Measurements from ENCODE around the gene NUMA1. TPM values are rescaled to one million over a fixed set of nuclear protein-coding genes. Genes with fewer than 3 reads are reported as not detected.

NUMA1 gene
- polyA plus RNA-seq, 10 donors: 135 to 197 (median 155) TPM

GRCh38 chr11:72103754-72104167 lies 23.4 kb upstream of the NUMA1 start:
- no peak for DNase-seq

- DNase-seq: peak; percentile 99
Observed at GRCh38 chr11:72102946-72103753, 22.8 kb upstream of the NUMA1 start, which contains the start of gene LAMTOR1. LAMTOR1 (minus strand) TSS chr11:72103297; CDS start chr11:72103224, 73 bp downstream.

- no peak for DNase-seq
Observed at GRCh38 chr11:72102631-72102945, 22.2 kb upstream of the NUMA1 start.

- no peak for DNase-seq
Observed at GRCh38 chr11:72102162-72102561, 21.8 kb upstream of the NUMA1 start.

GRCh38 chr11:72100462-72100861 lies 20.1 kb upstream of the NUMA1 start:
- DNase-seq: no peak

GRCh38 chr11:72100009-72100408 lies 19.7 kb upstream of the NUMA1 start:
- no peak for DNase-seq

- DNase-seq: no peak
Observed at GRCh38 chr11:72098741-72099140, 18.4 kb upstream of the NUMA1 start.

GRCh38 chr11:72091292-72091691 lies 10.9 kb upstream of the NUMA1 start:
- peak in 2 of 3 donors; percentile 73 to 83 for DNase-seq

GRCh38 chr11:72088076-72088808 lies 7.9 kb upstream of the NUMA1 start:
- DNase-seq: no peak

GRCh38 chr11:72085621-72086351 lies 5.4 kb upstream of the NUMA1 start:
- DNase-seq: no peak

GRCh38 chr11:72084965-72085364 lies 4.6 kb upstream of the NUMA1 start:
- no peak for DNase-seq

GRCh38 chr11:72084076-72084475 lies 3.7 kb upstream of the NUMA1 start:
- no peak for DNase-seq

- DNase-seq: no peak
Observed at GRCh38 chr11:72083414-72083813, 3.1 kb upstream of the NUMA1 start.

GRCh38 chr11:72081821-72082453 lies 1.6 kb upstream of the NUMA1 start:
- DNase-seq: no peak

- no peak for DNase-seq
Observed at GRCh38 chr11:72081184-72081644, 872 bp upstream of the NUMA1 start.

GRCh38 chr11:72079819-72080325 lies 470 bp downstream of the NUMA1 start:
- DNase-seq: no peak

GRCh38 chr11:72078477-72078876 lies 1.9 kb downstream of the NUMA1 start:
- DNase-seq: no peak

- no peak for DNase-seq
Observed at GRCh38 chr11:72075756-72076155, 4.6 kb downstream of the NUMA1 start.

- DNase-seq: no peak
Observed at GRCh38 chr11:72075109-72075508, 5.2 kb downstream of the NUMA1 start.

GRCh38 chr11:72072348-72072747 lies 8.0 kb downstream of the NUMA1 start:
- DNase-seq: peak in 1 of 3 donors; percentile 49

- DNase-seq: no peak
Observed at GRCh38 chr11:72070491-72070890, 9.9 kb downstream of the NUMA1 start.
